ENCODE results near the gene GAREM1.

- TF ChIP-seq, protein P1, sequence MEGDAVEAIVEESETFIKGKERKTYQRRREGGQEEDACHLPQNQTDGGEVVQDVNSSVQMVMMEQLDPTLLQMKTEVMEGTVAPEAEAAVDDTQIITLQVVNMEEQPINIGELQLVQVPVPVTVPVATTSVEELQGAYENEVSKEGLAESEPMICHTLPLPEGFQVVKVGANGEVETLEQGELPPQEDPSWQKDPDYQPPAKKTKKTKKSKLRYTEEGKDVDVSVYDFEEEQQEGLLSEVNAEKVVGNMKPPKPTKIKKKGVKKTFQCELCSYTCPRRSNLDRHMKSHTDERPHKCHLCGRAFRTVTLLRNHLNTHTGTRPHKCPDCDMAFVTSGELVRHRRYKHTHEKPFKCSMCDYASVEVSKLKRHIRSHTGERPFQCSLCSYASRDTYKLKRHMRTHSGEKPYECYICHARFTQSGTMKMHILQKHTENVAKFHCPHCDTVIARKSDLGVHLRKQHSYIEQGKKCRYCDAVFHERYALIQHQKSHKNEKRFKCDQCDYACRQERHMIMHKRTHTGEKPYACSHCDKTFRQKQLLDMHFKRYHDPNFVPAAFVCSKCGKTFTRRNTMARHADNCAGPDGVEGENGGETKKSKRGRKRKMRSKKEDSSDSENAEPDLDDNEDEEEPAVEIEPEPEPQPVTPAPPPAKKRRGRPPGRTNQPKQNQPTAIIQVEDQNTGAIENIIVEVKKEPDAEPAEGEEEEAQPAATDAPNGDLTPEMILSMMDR (IDR thresholded peaks at IDR 0.05) = no peak
- no peak for TF ChIP-seq POLR2A (IDR thresholded peaks at IDR 0.05)
Observed at GRCh38 chr18:32219431-32220018, 251.2 kb downstream of the GAREM1 start.

Measured in Peyer's patch (tissue), 4 donors.